GM18951 (cell line): ENCODE measurements around the gene FREM1.
A peak's percentile ranks its signal among the peaks of the same experiment; 100 is the strongest.

Experiments used
- POLR2A ChIP-seq: IDR thresholded peaks from 4 replicates; pipeline ENCODE4 v1.6.1; 2011; ENCODE audit warnings: mild to moderate bottlenecking; ENCODE audit not compliant: insufficient read length, insufficient read depth; ENCODE audit errors: extremely low read depth
- in situ Hi-C: fragments of 300-500 bp; cut with MboI; formaldehyde crosslinking; loops from one replicate; pipeline ENCODE4 v1.12.0; 2022; ENCODE audit warnings: low sequenced_read_pairs, mixed read lengths, inconsistent platforms; ENCODE audit not compliant: unreplicated experiment

The FREM1 gene

DNA sequence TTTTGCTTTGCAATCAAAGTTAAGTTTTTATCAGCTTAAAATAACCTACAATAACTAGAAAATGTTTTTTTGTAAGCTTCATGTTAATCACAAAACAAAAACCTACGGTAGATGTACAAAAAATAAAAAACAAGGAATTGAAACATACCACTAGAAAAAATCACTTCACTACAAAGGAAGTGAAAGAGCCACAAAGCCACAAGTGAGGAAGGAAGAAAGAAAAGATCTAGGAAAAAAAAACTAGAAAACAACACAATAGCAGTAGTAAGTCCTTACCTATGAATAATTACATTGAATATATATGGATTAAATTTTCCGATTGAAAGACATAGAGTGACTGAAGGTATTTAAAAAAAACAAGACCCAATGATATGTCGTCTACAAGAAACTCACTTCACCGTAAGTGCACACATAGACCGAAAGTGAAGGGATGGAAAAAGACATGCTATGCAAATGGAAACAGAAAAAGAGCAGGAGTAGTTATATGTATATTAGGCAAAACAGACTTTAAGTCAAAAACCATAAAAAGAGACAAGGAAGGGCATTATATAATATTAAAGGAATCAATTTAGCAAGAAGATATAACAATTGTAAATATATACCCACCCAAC lies 203.6 kb downstream of the FREM1 start:
- in situ Hi-C loops, result no loop called here
- no peak for TF ChIP-seq POLR2A

DNA sequence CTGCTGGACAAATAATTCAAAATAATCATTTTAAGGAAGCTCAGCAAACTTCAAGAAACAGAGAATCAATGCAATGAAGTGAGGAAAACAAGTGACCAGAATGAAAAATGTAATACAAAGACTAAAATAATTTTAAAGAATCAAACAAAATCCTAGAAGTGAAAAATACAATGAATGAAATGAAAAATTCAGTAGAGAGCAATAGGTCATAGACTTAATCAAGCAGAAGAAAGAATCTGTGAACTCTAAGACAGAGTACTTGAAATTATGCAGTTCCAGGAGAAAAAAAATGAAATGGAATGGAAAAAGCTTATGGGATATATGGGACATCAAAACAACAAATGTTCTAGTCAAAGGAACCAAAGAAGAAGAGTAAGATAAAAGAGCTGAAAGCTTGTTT lies 205.1 kb downstream of the FREM1 start:
- in situ Hi-C loops, result no loop called here
- TF ChIP-seq POLR2A, result no peak

DNA sequence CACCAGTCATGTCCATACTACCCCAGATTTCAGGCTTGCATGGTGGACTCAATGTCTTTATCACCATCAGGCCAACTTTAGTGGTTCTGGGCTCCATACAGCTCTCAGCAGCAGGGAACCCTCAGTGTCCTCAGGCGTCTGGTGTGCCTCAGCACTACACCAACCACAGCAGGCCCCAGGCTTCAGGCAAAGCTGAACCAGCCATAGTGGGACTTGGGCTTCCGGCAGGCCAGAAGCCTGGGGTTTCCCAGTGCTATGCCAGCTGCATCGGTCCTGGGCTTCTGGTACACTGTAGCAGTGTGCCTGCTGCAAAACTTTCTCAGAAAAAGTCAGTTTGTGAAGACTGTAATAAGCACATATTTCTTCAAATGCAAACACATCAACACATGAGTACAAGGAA lies 205.9 kb downstream of the FREM1 start:
- no peak for TF ChIP-seq POLR2A
- in situ Hi-C loops, result no loop called here

DNA sequence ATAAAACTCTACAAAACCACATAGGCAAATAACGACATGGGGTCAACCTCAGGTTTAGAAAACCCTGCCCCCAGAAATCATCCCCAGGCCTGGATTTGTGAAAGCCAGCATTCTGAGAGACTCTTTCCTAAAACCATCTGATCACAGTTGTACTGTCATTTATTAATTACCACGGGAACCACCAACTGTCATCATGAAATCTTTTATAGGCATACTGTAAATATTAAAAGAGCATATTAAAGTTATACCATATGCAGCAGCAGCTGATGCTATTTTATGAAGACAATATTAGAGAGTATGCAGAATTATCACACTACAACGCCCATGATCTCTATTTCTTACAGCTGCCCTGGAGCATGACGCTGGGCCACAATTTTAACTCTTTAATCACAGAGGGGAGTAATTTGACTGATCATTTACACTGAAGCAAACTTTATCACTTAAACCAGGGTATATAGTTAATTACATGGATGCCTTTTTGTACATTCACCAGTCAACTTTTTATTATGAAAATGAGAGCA lies 208.0 kb downstream of the FREM1 start:
- TF ChIP-seq POLR2A, result no peak
- in situ Hi-C loops, result no loop called here

DNA sequence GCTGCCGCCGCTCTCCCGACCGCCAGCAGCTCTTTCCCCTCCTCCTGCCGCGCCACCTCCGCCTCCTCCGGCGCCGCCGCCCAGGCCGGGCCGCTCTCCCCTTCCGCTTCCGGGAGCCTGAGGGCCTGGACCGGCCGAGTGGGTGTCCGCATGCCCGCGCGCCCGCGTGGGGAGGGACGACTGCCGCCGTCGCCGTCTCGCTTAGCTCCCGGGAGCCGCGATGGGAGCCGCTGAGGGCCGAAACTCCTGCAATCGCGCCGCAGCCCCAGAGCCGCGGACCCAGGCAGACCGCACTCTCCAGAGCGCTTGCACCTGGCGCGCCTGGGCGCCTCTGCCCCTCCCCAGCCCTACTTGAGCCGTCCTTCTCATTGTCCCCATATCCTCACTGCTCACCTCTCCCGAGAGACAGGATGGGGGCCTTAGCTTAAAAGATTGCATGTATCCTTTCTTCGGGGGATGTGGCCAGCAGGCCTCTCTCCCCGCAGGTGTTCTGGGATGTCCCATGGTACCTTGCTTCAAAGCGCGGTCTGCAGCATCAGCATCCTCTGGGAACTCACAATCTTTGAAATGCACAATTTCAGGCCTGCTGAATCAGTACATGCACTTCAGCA lies 216.9 kb downstream of the FREM1 start, which contains the start of gene ZDHHC21:
TSS of gene ZDHHC21 (minus strand) at position 182 of the 611 bp plus-strand sequence. CDS start 19,092 bp downstream, outside the sequence.
- peak; percentile 80 for TF ChIP-seq POLR2A
- in situ Hi-C loops, result no loop called here

DNA sequence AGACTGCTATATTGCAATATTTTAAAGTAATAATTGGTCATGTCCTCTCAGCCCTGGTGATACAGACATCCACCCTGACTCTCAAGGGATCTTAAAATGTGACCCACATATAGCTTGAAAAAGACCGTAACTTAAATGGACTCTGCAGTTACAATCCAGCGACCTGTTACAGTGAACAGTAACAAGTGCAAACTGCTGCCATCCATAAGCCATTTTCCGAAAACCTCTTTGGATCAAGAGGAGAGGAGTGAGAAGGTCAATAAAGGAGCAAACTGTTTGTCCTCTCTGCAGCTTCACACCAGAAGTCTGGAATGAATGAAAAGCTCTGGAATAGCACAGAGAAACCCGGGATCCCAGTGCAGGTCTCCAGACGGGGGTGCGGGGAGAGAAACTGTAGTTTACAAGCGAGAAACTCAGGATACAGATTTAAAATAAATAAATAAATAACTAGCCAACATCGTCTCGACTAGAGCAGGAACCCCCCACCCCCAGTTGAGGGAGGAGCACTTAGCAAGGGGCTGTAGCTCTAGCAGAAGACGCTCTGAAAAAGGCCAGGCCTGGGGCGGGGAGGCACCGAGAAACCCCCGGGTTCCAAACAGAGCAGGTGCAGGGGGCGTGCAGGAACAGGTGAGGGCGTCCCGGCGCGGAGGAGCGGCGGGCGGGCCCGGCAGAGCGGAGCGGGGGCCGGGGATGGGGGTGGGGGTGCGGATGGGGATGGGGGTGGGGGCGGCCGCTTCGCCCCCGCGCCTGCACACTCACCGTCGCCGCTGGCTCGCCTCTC lies 217.6 kb downstream of the FREM1 start:
- no peak for TF ChIP-seq POLR2A
- in situ Hi-C loops, result no loop called here

DNA sequence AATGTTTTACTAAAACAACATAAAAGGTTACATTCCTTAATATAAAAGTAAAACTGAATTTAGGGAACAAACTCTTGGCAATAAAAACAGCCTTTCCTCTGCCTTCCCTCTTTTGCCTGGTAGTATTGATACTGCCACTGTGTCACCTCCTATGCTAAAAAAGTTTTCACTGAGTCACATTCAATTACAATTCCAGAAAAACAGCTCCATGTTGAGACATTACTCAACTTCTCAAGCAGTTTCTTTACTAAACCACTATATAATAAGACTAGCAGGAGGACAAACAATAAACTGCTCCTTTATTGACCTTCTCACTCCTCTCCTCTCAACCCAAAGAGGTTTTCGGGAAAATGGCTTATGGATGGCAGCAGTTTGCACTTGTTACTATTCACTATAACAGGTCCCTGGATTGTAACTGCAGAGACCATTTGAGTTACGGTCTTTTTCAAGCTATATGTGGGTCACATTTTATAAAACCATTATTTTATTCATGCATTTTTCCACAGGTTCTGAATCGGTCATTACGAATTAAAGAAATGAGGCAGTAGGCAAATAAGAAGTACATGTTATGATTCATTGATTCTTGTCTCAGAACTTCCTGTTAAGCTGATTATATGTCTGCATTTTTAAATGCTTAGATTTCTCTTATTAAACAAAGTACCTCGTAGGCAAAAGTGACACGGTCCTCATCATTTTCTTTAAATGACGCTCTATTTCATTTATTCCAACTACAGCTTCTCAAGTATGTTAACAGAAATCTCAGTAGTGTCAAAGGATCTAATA lies 219.1 kb downstream of the FREM1 start:
- TF ChIP-seq POLR2A, result no peak
- in situ Hi-C loops, result no loop called here

DNA sequence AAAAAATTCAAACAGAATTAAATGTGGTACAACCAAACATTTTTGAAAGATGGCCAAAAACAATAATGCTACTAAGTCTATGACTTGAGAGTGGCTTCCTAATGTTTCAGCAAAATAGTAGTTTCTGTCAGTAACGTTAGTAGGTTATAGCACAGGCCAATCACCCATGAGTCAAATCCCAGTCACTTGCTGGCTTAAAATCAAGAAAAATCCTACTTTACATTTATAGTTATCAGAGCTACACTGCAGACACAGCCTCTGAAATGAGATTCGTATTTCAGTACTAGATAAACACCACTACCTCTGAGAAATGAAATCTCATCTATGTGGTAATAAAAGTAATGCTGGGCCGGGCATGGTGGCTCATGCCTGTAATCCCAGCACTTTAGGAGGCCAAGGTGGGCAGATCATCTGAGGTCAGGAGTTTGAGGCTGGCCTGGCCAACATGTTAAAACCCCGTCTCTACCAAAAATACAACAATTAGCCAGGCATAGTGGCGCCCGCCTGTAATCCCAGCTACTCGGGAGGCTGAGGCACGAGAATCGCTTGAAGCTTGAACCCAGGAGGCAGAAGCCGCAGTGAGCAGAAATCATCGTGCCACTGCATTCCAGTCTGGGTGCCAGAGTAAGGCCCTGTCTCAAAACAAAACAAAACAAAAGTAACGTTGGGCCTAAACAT lies 223.0 kb downstream of the FREM1 start:
- in situ Hi-C loops, result no loop called here
- no peak for TF ChIP-seq POLR2A

DNA sequence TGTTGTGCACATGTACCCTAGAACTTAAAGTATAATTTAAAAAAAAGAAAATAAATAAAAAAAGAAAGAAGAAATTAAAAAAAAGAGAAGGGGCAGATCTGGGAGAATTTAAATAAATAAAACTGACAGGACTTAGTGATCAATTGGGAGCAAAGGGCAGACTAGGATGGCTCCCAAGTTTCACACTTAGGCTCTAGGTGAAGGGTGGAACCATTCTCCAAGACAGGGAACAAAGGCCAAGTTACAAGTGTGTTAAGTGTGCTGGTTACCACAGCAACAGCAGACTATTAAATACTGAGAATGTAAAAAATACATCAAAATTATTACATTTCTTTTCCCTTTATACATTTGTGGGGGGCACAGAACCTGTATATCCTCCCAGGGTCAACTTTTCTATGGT lies 224.1 kb downstream of the FREM1 start:
- TF ChIP-seq POLR2A, result no peak
- in situ Hi-C loops, result no loop called here
